NCI-H526 (cell line): Measurements from ENCODE around the gene KRTAP4-5.
"Not testable (repeated sequence)": the region's sequence is repeated elsewhere in the genome, so short reads cannot be mapped to it uniquely, and the experiment has no call there.

Experiments
- DNase-seq, 2 experiments: peaks; one replicate each; lab custom pipeline; 2025; lab: John Stamatoyannopoulos, UW

KRTAP4-5 gene

GRCh38 chr17:41147531-41148204 lies 2.0 kb downstream of the KRTAP4-5 start:
- DNase-seq = no peak

DNA sequence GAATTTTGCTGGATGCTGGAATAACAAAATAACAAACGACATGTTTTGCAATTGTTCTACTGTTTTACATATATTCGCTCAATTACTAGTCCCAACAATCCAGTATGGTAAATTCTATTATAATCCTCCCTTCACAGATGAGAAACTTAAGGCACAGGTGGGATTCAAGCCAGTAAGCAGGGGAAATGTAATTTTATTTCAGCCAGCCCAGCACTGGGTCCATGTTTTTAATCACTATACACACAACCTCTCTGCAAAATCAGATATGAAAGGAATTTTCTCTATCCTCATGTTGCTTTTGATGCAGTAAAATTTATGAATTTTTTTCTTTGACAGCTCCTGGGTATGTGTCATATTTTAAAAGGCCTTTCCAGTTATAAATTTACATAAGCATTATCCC lies 4.4 kb downstream of the KRTAP4-5 start:
- DNase-seq = no peak

- DNase-seq = no peak
Observed at GRCh38 chr17:41144846-41145245, 4.8 kb downstream of the KRTAP4-5 start.

GRCh38 chr17:41141361-41141760 lies 8.3 kb downstream of the KRTAP4-5 start:
- no peak for DNase-seq

- DNase-seq = no peak
Observed at GRCh38 chr17:41140360-41141131, 9.1 kb downstream of the KRTAP4-5 start, which contains the start of gene KRTAP4-6. KRTAP4-6 (minus strand) TSS chr17:41140544; CDS start chr17:41140487, 57 bp downstream.

DNA sequence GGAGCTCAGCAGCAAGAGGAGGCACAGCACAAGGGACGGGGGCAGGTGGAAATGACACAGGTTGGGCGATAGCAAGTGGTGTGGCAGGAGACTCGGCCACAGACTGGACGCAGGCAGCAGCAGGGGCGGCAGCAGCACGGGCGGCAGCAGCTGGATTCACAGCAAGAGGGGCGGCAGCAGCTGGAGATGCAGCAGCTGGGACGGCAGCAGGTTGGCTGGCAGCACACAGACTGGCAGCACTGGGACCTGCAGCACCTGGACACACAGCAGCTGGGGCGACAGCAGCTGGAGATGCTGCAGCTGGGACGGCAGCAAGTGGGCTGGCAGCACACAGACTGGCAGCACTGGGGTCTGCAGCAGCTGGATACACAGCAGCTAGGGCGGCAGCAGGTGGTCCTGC lies 9.8 kb downstream of the KRTAP4-5 start:
- DNase-seq = not testable (repeated sequence)

GRCh38 chr17:41133880-41134735 lies 15.5 kb downstream of the KRTAP4-5 start:
- no peak for DNase-seq

GRCh38 chr17:41131979-41132378 lies 17.6 kb downstream of the KRTAP4-5 start:
- no peak for DNase-seq

GRCh38 chr17:41127371-41127770 lies 22.3 kb downstream of the KRTAP4-5 start:
- DNase-seq = no peak

- DNase-seq = no peak
Observed at GRCh38 chr17:41126412-41126811, 23.2 kb downstream of the KRTAP4-5 start.

DNA sequence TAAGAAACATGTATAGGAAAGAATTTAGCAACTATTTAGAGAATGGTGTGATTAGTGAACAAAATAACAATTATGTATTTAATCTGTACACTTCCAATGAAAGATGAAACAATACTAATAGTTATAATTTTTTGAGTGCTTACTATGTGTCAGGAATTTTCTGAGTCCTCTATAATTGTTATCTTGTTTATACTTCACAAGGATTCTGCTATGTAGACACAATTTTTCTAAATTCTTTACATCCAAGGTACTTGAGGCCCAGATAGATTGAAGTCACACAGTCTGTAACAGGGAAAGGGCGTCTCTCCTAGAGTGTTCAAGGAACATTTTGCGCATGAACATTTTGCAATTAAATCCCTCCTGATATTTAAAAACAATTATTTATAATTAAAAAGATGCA lies 24.6 kb downstream of the KRTAP4-5 start:
- no peak for DNase-seq

GRCh38 chr17:41123991-41124371 lies 25.6 kb downstream of the KRTAP4-5 start, which contains the start of gene KRTAP4-12:
KRTAP4-12 (minus strand) TSS chr17:41124182; CDS start chr17:41124122, 60 bp downstream.
- not testable (repeated sequence) for DNase-seq

DNA sequence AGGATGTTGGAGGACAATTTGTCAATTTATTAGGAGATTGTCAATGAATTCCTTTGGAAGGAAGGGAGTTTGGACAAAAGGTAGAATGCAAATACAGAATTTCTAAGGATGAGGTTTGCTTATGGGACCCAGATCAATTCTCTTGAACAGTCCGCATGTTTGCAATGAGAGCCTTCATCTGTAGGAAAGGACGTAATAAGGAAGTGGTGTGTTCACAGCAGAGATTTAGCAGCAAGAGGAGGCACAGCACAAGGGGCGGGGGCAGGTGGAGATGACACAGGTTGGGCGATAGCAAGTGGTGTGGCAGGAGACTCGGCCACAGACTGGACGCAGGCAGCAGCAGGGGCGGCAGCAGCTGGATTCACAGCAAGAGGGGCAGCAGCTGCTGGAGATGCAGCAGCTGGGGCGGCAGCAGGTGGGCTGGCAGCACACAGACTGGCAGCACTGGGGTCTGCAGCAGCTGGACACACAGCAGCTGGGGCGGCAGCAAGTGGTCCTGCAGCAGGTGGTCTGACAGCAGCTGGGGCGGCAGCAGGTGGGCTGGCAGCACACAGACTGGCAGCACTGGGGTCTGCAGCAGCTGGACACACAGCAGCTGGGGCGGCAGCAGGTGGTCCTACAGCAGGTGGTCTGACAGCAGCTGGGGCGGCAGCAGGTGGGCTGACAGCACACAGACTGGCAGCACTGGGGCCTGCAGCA lies 26.2 kb downstream of the KRTAP4-5 start:
- not testable (repeated sequence) for DNase-seq

- no peak for DNase-seq
Observed at GRCh38 chr17:41121742-41122141, 27.9 kb downstream of the KRTAP4-5 start.

- DNase-seq = not testable (repeated sequence)
Observed at GRCh38 chr17:41119696-41120690, 29.6 kb downstream of the KRTAP4-5 start.

DNA sequence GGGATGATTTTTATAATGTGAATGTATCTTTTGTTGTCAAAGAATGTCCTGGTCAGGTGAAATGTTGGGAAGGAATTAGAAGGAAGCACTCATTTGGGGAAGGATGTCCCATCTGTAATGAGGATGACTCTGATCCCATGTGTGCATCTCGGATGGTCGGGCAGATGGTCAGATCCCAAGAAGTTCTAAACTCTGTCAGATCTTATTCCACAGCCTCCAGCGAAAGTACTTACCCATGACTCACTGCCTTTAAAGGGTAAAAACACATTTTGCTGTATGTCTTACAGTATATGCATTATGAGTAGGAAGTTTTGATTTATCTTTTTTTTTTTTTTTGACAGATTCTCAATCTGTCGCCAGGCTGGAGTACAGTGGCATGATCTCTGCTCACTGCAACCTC lies 30.9 kb downstream of the KRTAP4-5 start:
- no peak for DNase-seq

DNA sequence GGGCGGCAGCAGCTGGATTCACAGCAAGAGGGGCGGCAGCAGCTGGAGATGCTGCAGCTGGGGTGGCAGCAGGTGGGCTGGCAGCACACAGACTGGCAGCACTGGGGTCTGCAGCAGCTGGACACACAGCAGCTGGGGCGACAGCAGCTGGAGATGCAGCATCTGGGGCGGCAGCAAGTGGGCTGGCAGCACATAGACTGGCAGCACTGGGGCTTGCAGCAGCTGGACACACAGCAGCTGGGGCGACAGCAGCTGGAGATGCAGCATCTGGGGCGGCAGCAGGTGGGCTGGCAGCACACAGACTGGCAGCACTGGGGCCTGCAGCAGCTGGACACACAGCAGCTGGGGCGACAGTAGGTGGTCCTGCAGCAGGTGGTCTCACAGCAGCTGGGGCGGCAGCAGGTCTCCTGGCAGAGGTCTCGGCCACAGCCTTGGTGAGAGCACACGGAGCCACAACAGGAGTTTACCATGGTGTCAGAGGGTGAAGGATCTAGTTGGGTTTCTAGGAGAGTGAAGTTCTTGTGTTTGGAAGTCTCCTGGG lies 31.7 kb downstream of the KRTAP4-5 start, which contains the start of gene KRTAP4-11:
Gene KRTAP4-11 (minus strand): TSS at position 528 of the 541 bp plus-strand sequence. CDS start 58 bp downstream, at position 470.
- not testable (repeated sequence) for DNase-seq

DNA sequence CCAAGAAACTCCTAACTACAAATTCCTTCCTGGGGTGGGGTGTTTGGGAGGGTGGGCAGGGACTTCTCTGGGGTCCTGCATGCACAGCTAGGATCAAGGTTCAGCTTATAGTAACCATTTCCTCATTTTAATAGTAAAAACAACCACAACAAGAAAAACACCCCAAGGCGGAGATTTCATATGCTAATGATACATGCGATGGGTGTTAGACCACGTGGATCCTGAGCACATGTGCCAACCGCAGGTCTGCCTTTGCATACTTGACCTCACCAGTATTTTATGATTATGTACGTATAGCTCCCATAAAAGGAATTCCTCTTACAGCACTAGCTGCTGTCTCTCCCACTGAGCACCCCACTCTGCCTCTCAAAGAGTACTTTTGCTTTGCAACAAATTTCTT lies 33.3 kb downstream of the KRTAP4-5 start:
- DNase-seq = peak; percentile 10 to 23

DNA sequence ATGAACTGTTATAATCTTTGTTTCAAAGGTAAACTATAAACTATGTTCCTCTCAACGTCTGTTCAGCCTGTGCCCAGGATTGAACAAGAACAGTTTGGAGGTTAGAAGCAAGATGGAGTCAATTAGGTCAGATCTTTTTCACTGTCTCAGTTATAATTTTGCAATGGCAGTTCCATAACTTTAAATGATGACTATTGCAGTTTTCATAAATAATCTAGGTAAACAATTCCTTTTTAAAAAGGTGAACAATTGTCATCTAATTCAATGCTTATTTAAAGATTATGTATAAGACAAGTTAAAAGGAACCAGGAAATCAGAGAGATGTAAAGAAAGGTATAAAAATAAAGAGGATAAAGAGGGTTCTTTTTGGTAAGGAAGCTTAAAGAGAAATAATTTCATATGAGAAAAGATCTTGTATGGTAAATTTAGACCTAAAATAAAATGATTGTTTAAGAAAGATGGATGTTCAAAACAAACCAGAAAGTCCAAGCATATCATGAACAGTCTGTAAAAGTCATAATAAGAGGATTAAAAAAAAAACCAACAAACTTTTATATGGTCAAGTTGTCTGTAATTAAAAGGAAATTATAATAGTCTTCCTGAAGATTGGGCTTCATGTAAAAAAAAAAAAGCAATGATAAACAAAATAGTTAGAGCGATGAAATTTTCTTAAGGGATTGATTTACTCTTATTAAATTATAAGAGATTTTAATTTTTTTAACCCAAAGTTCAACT lies 38.3 kb downstream of the KRTAP4-5 start:
- DNase-seq = no peak
